ENCODE measurements around the gene ASMTL.
A peak's percentile ranks its signal among the peaks of the same experiment; 100 is the strongest.

ASMTL gene

GRCh38 chrX:1401611-1402430, 50.9 kb downstream of the ASMTL start:
- no peak overlapping the region for H3K27ac ChIP-seq
- no peak overlapping the region for H3K4me3 ChIP-seq (ENCODE audit: low read depth, low read length)
- H3K27me3 ChIP-seq (ENCODE audit: insufficient read depth, low read depth, severe bottlenecking): no peaks in the 10 kb centered on the region
- H3K9me3 ChIP-seq (ENCODE audit: severe bottlenecking): no peaks in the 10 kb centered on the region
- H3K36me3 ChIP-seq: peaks cover 53% of the 10 kb centered on the region
- TF ChIP-seq CTCF (IDR thresholded peaks at IDR 0.05; ENCODE audit: low read depth, low read length): no peak
- DNase-seq: no peak

GRCh38 chrX:1400742-1401471, 51.8 kb downstream of the ASMTL start:
- DNase-seq: peak; percentile 45
- H3K36me3 ChIP-seq: peaks cover 62% of the 10 kb centered on the region
- no peak overlapping the region; the same call in 1 of the 2 replicates for H3K27ac ChIP-seq
- H3K27me3 ChIP-seq (ENCODE audit: insufficient read depth, low read depth, severe bottlenecking): no peaks in the 10 kb centered on the region
- H3K9me3 ChIP-seq (ENCODE audit: severe bottlenecking): no peaks in the 10 kb centered on the region
- H3K4me3 ChIP-seq (ENCODE audit: low read depth, low read length): no peak overlapping the region
- TF ChIP-seq CTCF (IDR thresholded peaks at IDR 0.05; ENCODE audit: low read depth, low read length): no peak

- Histone ChIP-seq H3K36me3 (peaks cover 68% of the 10 kb centered on the region), H3K27me3 (ENCODE audit: insufficient read depth, low read depth, severe bottlenecking) (no peaks in the 10 kb centered on the region)
Measured at GRCh38 chrX:1400049-1400448, 52.7 kb downstream of the ASMTL start.

GRCh38 chrX:1398431-1399340, 54.0 kb downstream of the ASMTL start:
- no peaks in the 10 kb centered on the region for H3K9me3 ChIP-seq (ENCODE audit: severe bottlenecking)
- TF ChIP-seq CTCF (IDR thresholded peaks at IDR 0.05; ENCODE audit: low read depth, low read length): no peak
- no peaks in the 10 kb centered on the region for H3K27me3 ChIP-seq (ENCODE audit: insufficient read depth, low read depth, severe bottlenecking)
- no peak for DNase-seq
- no peak overlapping the region for H3K27ac ChIP-seq
- no peak overlapping the region for H3K4me3 ChIP-seq (ENCODE audit: low read depth, low read length)
- peaks cover 70% of the 10 kb centered on the region for H3K36me3 ChIP-seq

More at GRCh38 chrX:1400049-1400448, 52.7 kb downstream of the ASMTL start:
- H3K9me3 ChIP-seq (ENCODE audit: severe bottlenecking): no peaks in the 10 kb centered on the region
- TF ChIP-seq CTCF (IDR thresholded peaks at IDR 0.05; ENCODE audit: low read depth, low read length): no peak
- H3K27ac ChIP-seq: no peak overlapping the region
- no peak for DNase-seq
- no peak overlapping the region for H3K4me3 ChIP-seq (ENCODE audit: low read depth, low read length)

GRCh38 chrX:1397441-1398270, 55.1 kb downstream of the ASMTL start:
- DNase-seq: no peak
- no peak for TF ChIP-seq CTCF (IDR thresholded peaks at IDR 0.05; ENCODE audit: low read depth, low read length)
- no peaks in the 10 kb centered on the region for H3K27me3 ChIP-seq (ENCODE audit: insufficient read depth, low read depth, severe bottlenecking)
- H3K27ac ChIP-seq: no peak overlapping the region
- H3K36me3 ChIP-seq: peaks cover 63% of the 10 kb centered on the region
- H3K9me3 ChIP-seq (ENCODE audit: severe bottlenecking): no peaks in the 10 kb centered on the region
- no peak overlapping the region for H3K4me3 ChIP-seq (ENCODE audit: low read depth, low read length)

Measured in WERI-Rb-1 (cell line).